Measurements from ENCODE around the gene CLTA.
A peak's percentile ranks its signal among the peaks of the same experiment; 100 is the strongest.
"Not testable (repeated sequence)": the region's sequence is repeated elsewhere in the genome, so short reads cannot be mapped to it uniquely, and the experiment has no call there.

The CLTA gene

DNA sequence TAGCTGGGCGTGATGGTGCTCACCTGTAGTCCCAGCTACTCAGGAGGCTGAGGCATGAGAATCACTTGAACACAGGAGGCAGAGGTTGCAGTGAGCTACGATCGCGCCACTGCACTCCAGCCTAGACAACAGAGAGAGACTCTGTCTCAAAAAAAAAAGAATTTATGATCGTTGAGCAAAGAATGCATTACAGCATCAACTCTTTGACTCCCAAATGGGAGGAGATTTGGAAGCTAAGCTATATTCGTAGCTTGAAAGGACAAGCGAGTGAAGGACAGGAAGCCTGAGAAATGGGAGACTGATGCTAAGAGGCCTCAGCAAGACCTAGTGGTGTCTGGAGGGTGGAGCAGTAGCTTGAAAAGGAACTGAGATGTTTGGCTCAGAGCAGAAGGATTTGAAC, 31.8 kb upstream of the CLTA start:
- DNase-seq (ENCODE audit: low spot score) = no peak

DNA sequence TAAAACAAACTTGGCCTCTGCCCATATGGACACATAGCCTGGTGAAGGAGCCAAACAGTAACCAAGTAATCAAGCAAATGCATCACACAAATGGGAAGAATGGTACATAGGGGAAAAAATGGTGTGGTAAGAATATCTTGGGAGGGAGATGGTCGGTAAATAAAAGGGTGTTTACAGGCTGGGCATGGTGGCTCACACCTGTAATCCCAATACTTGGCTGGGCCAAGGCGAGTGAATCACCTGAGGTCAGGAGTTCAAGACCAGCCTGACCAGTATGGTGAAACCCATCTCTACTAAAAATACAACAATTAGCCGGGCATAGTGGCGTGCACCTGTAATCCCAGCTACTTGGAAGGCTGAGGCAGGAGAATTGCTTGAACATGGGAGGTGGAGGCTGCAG, 31.2 kb upstream of the CLTA start:
- DNase-seq (ENCODE audit: low spot score) = not testable (repeated sequence)

GRCh38 chr9:36160126-36160525, 30.6 kb upstream of the CLTA start:
- DNase-seq (ENCODE audit: low spot score) = not testable (repeated sequence)

GRCh38 chr9:36161187-36161586, 29.5 kb upstream of the CLTA start:
- DNase-seq (ENCODE audit: low spot score) = no peak

DNA sequence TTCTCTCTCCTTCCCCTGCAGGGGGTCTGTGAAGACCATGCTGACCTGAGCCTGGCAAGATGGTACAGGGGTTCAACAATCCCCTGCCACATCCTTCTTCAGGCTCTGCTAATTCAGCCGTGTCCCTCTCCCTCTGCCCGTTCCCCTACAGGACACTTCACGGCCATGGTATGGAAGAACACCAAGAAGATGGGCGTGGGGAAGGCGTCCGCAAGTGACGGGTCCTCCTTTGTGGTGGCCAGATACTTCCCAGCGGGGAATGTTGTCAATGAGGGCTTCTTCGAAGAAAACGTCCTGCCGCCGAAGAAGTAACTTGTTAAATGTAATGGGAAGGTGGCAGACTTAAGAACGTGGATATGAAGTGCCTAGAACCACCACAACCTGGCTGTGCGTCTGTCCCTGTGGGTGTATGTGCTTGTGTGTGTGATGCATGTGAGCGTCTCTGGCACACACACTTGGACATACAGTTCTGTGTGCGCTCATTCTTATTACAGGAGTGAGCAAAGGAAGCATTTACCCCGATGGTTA, 28.4 kb upstream of the CLTA start:
- no peak for DNase-seq (ENCODE audit: low spot score)

DNA sequence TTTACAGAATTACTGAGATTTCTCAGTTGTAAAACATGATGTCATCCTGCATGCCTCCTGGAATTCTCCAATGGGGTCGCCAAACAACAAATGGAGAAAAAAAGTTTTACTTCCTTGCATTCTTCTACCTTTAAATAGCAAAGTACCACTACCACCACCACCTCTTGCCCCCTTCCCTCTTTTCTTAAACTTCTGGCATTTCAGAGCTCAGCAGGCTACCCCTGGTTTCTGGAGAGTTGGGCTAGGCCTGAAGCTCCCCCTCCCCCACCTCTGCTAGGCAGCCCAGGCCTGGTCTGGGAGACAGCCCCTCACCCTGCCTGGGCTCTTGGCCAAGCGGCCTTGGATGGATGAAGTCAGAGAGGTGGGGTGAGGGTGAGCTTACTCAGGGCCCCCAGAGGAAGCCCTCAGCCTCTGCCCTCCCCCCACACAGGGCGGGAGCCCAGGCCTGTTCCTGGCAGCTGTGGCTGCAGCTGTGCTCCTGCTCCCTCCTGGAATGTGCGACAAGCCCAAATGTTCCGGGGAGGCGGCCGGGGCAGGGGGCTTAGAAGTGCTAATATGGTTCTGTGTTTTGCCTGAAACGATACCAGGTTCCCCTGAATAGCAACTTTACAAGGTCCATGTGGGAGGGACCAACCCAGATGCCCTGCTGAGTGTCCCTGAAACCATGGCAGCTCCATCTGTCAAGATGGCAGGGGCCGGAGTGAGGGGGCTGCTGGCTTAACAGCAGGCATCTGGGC, 27.5 kb upstream of the CLTA start:
- DNase-seq (ENCODE audit: low spot score) = no peak

DNA sequence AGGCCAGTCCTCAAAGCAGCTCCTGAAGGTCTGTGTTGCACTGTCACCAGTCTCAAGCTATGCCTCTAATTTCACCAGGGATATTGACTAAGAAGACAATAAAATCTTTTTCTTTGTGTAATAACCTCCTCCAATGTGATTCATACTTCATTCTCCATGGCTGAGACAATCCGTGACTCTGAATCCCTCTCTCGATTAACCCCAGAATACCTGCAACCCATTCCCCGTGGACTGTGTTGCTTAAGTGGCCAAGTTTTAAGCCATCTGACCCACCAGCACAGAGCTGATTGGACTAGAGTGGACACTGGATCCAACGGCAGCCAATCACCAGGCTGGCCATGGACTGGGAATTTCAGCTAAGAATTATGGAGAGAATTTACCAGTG, 26.9 kb upstream of the CLTA start:
- DNase-seq (ENCODE audit: low spot score) = no peak

DNA sequence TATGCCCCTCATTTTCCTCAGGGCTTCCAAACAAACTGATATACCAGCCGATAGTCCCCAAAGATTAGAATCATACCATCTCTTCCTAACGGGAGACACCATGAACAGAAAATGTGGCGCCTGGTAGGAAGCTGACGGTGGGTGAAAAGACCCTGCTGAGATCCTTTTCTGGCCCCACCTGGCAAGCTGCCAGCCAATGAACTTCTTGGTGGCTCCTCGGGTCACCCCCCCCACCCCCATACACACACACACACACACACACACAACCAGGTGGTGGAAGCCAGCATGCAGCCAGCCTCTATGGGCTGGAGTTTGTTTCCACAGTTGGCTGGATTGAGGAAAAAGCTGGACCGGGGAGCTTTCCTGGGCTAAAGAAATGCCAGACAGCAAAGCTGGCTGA, 26.3 kb upstream of the CLTA start:
- DNase-seq (ENCODE audit: low spot score) = no peak

- DNase-seq (ENCODE audit: low spot score) = no peak
Measured at GRCh38 chr9:36164989-36165388, 25.7 kb upstream of the CLTA start.

GRCh38 chr9:36165826-36166167, 24.9 kb upstream of the CLTA start:
- no peak for DNase-seq (ENCODE audit: low spot score)

GRCh38 chr9:36166168-36166927, 24.4 kb upstream of the CLTA start:
- DNase-seq (ENCODE audit: low spot score) = peak; percentile 82

- DNase-seq (ENCODE audit: low spot score) = no peak
Measured at GRCh38 chr9:36169166-36169565, 21.6 kb upstream of the CLTA start, which contains the start of gene CCIN. TSS of gene CCIN (plus strand) at chr9:36169388. CDS start at chr9:36169503, 115 bp downstream.

GRCh38 chr9:36169708-36170107, 21.0 kb upstream of the CLTA start:
- DNase-seq (ENCODE audit: low spot score) = no peak

- no peak for DNase-seq (ENCODE audit: low spot score)
Measured at GRCh38 chr9:36170531-36170930, 20.2 kb upstream of the CLTA start.

DNA sequence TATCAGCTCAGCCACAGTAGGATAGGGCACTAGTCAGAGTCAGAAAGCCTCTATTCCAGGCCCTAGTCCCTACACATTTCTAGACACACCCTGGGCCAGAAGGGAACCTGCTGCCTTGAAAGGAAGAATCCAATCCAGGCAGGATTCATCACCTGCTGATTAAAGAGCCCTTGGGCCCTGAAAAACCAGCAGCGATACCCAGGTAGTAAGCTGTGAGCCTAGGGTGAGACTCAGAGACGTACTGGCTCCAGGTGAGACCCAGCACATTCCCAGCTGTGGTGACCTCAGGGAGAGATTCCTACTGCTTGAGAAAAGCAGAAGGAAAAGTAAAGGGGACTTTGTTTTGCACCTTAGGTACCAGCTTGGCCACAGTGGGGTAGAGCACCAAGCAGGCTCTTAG, 16.9 kb upstream of the CLTA start:
- DNase-seq (ENCODE audit: low spot score) = no peak

- DNase-seq (ENCODE audit: low spot score) = no peak
Measured at GRCh38 chr9:36174271-36174670, 16.4 kb upstream of the CLTA start.

DNA sequence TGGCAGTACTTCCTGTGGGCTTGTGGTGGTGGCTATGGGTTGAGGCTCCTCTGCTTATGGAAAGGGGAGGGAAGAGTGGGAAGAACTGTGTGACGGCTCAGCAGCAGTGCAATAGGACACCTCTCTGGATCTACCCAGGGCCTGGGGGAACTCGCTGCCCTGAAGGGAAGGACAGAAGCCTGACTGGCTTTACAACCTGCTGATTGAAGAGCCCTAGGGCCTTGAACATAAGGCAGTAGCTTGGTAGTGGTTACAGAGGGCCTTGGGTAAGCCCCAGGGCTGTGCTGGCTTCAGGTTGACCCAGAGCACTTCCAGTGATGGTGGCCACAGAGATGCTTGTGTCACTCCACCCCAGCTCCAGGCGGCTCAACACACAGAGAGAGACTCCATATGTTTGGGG, 16.0 kb upstream of the CLTA start:
- no peak for DNase-seq (ENCODE audit: low spot score)

DNA sequence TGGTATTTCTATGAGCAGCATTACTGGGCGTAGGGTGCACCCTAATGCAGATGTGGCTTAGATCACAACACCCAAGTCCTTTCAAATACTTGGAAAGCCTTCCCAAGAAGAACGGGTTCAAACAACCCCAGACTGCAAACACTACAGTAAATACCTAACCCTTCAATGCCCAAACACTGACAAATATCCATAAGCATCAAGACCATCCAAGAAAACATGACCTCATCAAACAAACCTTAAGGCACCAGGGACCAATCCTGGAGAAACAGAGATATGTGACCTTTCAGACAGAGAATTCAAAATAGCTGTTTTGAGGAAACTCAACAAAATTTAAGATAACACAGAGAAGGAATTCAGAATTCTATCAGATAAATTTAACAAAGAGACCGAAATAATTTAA, 15.5 kb upstream of the CLTA start:
- DNase-seq (ENCODE audit: low spot score) = not testable (repeated sequence)

- not testable (repeated sequence) for DNase-seq (ENCODE audit: low spot score)
Measured at GRCh38 chr9:36176496-36176895, 14.2 kb upstream of the CLTA start.

GRCh38 chr9:36177571-36177970, 13.2 kb upstream of the CLTA start:
- no peak for DNase-seq (ENCODE audit: low spot score)

DNA sequence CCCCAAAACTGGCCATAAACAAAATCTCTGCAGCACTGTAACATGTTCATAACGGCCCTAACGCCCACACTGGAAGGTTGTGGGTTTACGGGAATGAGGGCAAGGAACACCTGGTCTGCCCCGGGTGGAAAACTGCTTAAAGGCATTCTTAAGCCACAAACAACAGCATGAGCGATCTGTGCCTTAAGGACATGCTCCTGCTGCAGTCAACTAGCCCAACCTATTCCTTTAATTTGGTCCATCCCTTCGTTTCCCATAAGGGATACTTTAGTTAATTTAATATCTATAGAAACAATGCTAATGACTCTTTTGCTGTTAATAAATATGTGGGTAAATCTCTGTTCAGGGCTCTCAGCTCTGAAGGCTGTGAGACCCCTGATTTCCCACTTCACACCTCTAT, 10.5 kb upstream of the CLTA start:
- DNase-seq (ENCODE audit: low spot score) = not testable (repeated sequence)

GRCh38 chr9:36187414-36187813, 3.3 kb upstream of the CLTA start:
- no peak for DNase-seq (ENCODE audit: low spot score)

DNA sequence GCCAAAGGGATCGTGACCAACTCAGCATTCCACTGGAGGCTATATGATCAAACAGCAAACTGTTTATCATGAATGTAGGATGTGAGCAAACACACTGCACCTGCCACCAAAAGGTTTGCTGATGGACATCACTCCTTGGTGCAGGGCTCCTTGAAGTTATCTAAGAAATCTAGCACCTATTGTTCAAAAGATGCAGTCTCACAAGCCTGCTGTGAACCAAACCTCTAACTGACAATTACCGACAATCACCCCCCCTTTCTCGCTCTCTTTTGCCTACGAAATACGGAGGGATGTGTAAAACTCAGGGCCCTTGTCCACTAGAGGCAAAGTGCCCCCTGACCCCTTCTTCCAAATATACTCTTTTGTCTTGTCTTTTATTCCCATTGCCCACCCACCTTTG, 2.5 kb upstream of the CLTA start:
- DNase-seq (ENCODE audit: low spot score) = no peak

DNA sequence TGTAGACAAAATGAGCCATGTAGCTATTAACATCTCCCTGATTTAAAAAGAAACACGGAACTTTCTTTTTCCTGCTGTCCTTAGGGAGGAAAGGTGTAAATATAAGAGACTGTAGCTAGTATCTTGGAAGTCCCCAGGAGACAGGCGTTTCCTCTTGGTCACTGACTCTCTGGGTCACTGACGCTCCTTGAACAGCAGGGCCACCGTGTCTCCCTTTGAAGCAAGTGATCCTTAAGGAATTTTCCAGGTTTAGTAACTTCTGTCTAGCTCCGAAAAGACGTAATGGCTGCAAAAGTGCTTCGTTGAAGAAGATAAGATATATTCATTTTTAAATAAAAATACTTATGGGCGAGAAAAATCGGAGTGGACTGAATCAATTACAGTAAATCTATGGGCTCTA, 745 bp upstream of the CLTA start:
- DNase-seq (ENCODE audit: low spot score) = peak; percentile 52

Measured in LoVo (cell line).